NCI-H146 treated with DMSO at 0.1 percent for 48 hours (cell line): Measurements from ENCODE around the gene SCGB3A1.

ENCODE experiments used
- DNase-seq: peaks from one replicate; lab custom pipeline; 2025; ENCODE audit not compliant: unreplicated experiment; lab: John Stamatoyannopoulos, UW

SCGB3A1 gene

GRCh38 chr5:180606215-180606785 is 15.0 kb upstream of the SCGB3A1 start:
- no peak for DNase-seq

- no peak for DNase-seq
Measured at GRCh38 chr5:180605554-180606214, 14.4 kb upstream of the SCGB3A1 start.

GRCh38 chr5:180604271-180604670 is 13.0 kb upstream of the SCGB3A1 start:
- DNase-seq, result no peak

DNA sequence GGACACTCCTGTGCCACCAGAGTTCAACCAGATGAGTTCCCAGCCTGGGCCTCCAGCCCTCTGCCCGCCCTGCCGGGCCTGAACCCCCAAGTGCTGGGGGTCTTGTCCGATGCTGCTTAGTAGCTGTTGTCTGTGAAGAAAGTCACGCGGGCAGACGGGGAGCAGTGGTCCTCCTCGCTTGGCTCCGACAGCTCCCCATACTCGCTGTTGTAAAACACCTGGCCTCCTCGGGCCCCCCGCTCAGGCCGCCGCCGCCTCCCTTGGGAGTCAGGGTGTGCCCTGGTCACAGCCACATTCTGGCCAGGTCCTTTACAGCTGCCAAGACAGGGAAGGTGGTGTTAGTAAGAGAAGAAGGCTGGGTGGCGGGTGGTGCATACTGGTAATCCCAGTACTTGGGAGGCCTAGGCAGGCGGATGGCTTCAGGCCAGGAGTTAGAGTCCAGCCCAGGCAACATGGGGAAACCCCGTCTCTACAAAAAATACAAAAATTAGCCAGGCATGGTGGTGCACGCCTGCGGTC is 11.8 kb upstream of the SCGB3A1 start:
- no peak for DNase-seq

GRCh38 chr5:180602481-180603075 is 11.3 kb upstream of the SCGB3A1 start:
- DNase-seq, result no peak

- no peak for DNase-seq
Measured at GRCh38 chr5:180601591-180602480, 10.5 kb upstream of the SCGB3A1 start.

DNA sequence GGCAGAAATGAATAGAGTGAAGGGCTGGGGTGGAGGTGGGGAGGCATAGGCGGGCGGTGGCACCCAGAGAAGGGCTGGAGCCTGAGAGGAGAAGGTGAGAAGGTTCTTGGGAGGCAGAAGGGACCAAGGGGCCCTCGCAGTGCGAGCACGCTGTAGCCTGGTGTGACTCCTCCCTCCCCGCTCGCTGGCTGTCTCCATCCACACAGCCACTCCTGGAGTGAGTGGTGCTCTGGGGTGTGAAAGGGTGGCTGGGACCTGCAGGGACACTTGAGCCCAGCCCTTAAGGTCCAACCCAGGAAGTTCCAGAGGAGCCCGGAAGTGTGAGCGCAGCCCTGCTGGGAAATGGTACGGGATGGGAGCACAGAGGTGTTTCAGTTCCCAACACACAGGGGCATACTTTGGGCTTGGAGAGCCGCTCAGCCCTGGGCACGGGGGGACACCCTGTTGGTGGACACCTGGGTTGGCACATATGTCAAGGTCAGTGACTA is 9.3 kb upstream of the SCGB3A1 start:
- no peak for DNase-seq

- no peak for DNase-seq
Measured at GRCh38 chr5:180599981-180600553, 8.8 kb upstream of the SCGB3A1 start.

GRCh38 chr5:180599590-180599914 is 8.3 kb upstream of the SCGB3A1 start:
- no peak for DNase-seq

- no peak for DNase-seq
Measured at GRCh38 chr5:180598797-180599589, 7.7 kb upstream of the SCGB3A1 start.

DNA sequence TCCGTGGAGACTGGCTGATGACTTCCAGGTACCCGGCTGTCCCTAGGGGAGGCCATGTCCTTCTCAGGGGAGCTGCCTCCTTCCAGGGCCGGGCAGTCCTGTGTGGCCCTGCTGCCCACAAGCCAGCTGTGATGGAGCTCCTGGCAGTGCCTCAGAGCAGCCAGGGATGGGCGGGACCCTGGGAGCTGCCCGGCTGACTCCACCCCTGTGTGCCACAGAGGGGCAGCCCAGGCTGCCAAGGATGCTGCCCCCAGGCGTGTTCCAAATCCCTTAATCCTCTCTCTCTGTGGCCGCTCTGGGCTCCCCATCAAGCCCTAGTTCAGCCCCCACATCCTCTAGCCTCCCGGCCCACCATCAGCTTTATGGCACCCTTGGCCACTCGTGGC is 7.0 kb upstream of the SCGB3A1 start:
- DNase-seq, result no peak

- DNase-seq, result no peak
Measured at GRCh38 chr5:180596668-180597231, 5.5 kb upstream of the SCGB3A1 start.

DNA sequence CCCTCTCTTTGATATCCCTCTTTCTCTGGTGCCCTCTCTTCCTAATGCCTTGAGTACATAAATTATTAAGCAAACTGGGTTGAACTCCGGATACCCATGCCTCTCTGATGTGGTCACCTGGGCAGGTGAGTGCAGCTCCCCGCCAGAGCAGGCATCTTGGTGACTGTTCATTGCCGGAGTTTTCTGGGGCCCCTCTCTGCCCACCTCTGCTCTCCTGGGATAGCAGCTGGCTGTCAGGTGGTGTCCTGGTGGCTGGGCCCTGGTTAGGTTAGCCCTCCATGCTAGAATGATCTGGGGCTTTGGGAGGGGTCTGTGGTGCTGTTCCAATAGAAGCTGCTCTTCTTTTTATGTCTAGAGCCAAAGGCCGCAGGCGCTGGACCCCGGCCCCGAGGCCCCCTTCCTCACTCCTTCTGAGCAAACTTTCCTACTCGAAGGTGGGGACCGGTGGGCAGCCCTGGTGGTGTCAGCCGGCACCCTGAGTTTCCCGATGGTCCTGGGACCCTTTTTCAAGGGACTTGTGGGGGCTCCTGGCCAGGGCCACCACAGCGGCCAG is 4.9 kb upstream of the SCGB3A1 start:
- no peak for DNase-seq

GRCh38 chr5:180595381-180596114 is 4.2 kb upstream of the SCGB3A1 start:
- DNase-seq, result no peak

DNA sequence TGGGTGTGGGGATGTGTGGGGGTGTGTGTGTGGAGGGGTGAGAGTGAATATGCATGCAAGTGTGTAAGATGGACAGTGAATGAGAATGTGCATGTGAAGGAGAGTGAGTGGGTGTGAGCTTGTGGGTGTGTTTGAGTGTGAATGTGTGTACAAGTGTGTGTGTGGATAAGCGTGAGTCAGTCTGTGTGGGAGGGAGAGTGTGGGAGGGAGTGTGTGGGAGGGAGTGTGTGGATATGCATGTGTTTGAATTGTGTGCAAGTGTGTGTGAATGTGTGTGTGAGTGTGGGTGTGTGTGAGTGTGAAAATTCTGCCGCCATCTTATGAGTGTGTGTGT is 3.7 kb upstream of the SCGB3A1 start:
- DNase-seq, result no peak

DNA sequence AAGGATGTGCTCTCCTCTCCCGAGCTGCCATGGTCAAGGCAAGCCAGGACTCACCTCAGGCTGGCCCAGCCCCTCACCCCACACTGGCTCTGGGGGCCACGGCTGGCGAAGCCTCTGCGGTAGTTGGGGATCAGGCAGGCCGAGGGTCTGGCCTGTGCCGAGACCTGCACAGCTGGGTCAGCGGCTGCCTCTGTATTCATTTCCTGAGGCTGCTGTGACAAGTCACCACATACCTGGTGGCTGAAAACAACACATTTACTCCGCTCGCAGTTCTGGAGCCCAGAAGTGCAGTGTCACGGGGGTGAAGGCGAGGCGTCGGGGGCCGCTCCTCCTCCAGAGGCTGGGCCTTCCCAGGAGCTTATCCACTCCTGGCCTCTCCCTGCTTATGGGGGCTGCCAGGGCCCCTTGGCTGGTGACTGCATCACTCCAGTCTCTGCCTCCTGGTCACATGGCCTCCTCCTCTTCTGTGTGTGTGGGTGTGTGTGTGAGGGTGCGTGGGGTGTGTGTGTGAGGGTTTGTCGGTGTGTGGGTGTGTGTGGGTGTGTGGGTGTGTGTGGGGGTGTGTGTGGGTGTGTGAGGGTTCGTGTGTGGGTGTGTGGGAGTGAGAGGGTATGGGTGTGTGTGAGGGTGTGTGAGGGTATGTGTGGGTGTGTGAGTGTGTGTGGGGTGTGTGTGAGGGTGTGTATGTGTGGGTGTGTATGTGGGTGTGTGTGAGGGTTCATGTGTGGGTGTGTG is 3.2 kb upstream of the SCGB3A1 start:
- DNase-seq, result no peak

DNA sequence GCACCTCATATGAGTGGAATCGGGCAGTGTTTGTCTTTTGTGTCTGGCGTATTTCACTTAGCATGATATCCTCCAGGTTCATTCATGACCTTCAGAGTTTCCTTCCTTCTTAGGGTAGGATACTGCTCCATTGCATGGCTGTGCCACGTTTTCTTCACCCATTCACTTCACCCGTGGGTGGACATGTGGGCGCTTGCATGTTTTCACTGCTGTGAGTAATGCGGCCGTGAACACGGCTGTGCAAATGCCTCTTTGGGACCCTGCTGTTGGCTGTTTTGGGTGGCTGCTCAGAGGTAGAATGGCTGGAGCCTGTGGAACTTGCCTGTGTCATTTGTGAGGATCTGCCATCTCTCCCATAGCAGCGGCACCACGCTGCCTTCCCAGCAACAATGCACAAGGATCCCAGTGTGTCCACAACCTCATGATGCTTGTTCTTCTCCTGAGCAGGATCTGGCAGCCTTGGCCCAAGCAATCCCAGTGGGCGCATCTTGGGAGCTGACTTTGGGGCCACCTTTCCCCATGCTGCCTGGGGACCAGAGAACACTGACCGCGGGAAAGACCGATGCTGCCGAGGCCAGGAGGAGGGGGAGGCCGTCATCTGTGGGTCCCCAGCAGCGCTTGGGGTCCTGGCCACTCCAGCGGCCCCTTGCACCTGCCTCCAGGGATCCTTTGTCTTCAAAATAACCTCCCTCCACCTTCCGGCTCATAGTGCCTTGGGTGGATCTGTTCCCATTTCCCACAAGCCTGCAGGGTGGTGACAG is 2.3 kb upstream of the SCGB3A1 start:
- DNase-seq, result no peak

GRCh38 chr5:180592176-180592575 is 877 bp upstream of the SCGB3A1 start:
- DNase-seq, result no peak
